ENCODE results near the gene RNFT2.

The RNFT2 gene

GRCh38 chr12:116849216-116849615 is 111.1 kb downstream of the RNFT2 start:
- Histone ChIP-seq H3K36me3 (ENCODE audit: insufficient read depth, low read length) (peaks cover 8% of the 10 kb centered on the region), H3K27me3 (ENCODE audit: insufficient read depth, low read length) (no peaks in the 10 kb centered on the region), H3K4me3 (ENCODE audit: low read length) (no peak overlapping the region), H2AFZ (ENCODE audit: low read depth, low read length) (no peak overlapping the region), H3K4me1 (ENCODE audit: insufficient read depth, low read length) (peaks cover 3% of the 10 kb centered on the region), H3K9me3 (ENCODE audit: low read length) (no peaks in the 10 kb centered on the region)

GRCh38 chr12:116852303-116852702 is 114.2 kb downstream of the RNFT2 start:
- H3K4me1 ChIP-seq (ENCODE audit: insufficient read depth, low read length), result peaks cover 3% of the 10 kb centered on the region
- no peaks in the 10 kb centered on the region for H3K9me3 ChIP-seq (ENCODE audit: low read length)
- no peak overlapping the region for H3K4me3 ChIP-seq (ENCODE audit: low read length)

GRCh38 chr12:116853507-116853906 is 115.4 kb downstream of the RNFT2 start:
- Histone ChIP-seq H3K4me1 (ENCODE audit: insufficient read depth, low read length) (peaks cover 9% of the 10 kb centered on the region), H3K4me3 (ENCODE audit: low read length) (no peak overlapping the region), H3K36me3 (ENCODE audit: insufficient read depth, low read length) (peaks cover 6% of the 10 kb centered on the region), H2AFZ (ENCODE audit: low read depth, low read length) (no peak overlapping the region), H3K9me3 (ENCODE audit: low read length) (no peaks in the 10 kb centered on the region), H3K27me3 (ENCODE audit: insufficient read depth, low read length) (no peaks in the 10 kb centered on the region)

More at GRCh38 chr12:116852303-116852702, 114.2 kb downstream of the RNFT2 start:
- H3K27me3 ChIP-seq (ENCODE audit: insufficient read depth, low read length), result no peaks in the 10 kb centered on the region
- no peak overlapping the region for H2AFZ ChIP-seq (ENCODE audit: low read depth, low read length)
- H3K36me3 ChIP-seq (ENCODE audit: insufficient read depth, low read length), result peaks cover 6% of the 10 kb centered on the region

GRCh38 chr12:116855744-116856470 is 117.8 kb downstream of the RNFT2 start:
- peaks cover 30% of the 10 kb centered on the region for H3K4me1 ChIP-seq (ENCODE audit: insufficient read depth, low read length)
- no peaks in the 10 kb centered on the region for H3K9me3 ChIP-seq (ENCODE audit: low read length)
- H3K4me3 ChIP-seq (ENCODE audit: low read length), result no peak overlapping the region
- H3K27me3 ChIP-seq (ENCODE audit: insufficient read depth, low read length), result no peaks in the 10 kb centered on the region
- H3K36me3 ChIP-seq (ENCODE audit: insufficient read depth, low read length), result peaks cover 2% of the 10 kb centered on the region
- H2AFZ ChIP-seq (ENCODE audit: low read depth, low read length), result no peak overlapping the region

GRCh38 chr12:116856729-116857128 is 118.6 kb downstream of the RNFT2 start:
- H3K36me3 ChIP-seq (ENCODE audit: insufficient read depth, low read length), result peaks cover 1% of the 10 kb centered on the region
- no peaks in the 10 kb centered on the region for H3K27me3 ChIP-seq (ENCODE audit: insufficient read depth, low read length)
- no peak overlapping the region for H3K4me3 ChIP-seq (ENCODE audit: low read length)

GRCh38 chr12:116859079-116859478 is 121.0 kb downstream of the RNFT2 start:
- no peak overlapping the region for H2AFZ ChIP-seq (ENCODE audit: low read depth, low read length)
- no peaks in the 10 kb centered on the region for H3K9me3 ChIP-seq (ENCODE audit: low read length)
- no peaks in the 10 kb centered on the region for H3K27me3 ChIP-seq (ENCODE audit: insufficient read depth, low read length)
- no peak overlapping the region for H3K4me3 ChIP-seq (ENCODE audit: low read length)
- H3K36me3 ChIP-seq (ENCODE audit: insufficient read depth, low read length), result no peaks in the 10 kb centered on the region
- H3K4me1 ChIP-seq (ENCODE audit: insufficient read depth, low read length), result peaks cover 37% of the 10 kb centered on the region

More at GRCh38 chr12:116856729-116857128, 118.6 kb downstream of the RNFT2 start:
- Histone ChIP-seq H3K4me1 (ENCODE audit: insufficient read depth, low read length) (peaks cover 37% of the 10 kb centered on the region), H2AFZ (ENCODE audit: low read depth, low read length) (no peak overlapping the region), H3K9me3 (ENCODE audit: low read length) (no peaks in the 10 kb centered on the region)

- peaks cover 37% of the 10 kb centered on the region for H3K4me1 ChIP-seq (ENCODE audit: insufficient read depth, low read length)
- H3K9me3 ChIP-seq (ENCODE audit: low read length), result no peaks in the 10 kb centered on the region
- no peak overlapping the region for H2AFZ ChIP-seq (ENCODE audit: low read depth, low read length)
- H3K36me3 ChIP-seq (ENCODE audit: insufficient read depth, low read length), result no peaks in the 10 kb centered on the region
- H3K4me3 ChIP-seq (ENCODE audit: low read length), result no peak overlapping the region
- no peaks in the 10 kb centered on the region for H3K27me3 ChIP-seq (ENCODE audit: insufficient read depth, low read length)
Measured at GRCh38 chr12:116860263-116860662, 122.1 kb downstream of the RNFT2 start.

GRCh38 chr12:116861320-116861719 is 123.2 kb downstream of the RNFT2 start:
- peaks cover 37% of the 10 kb centered on the region for H3K4me1 ChIP-seq (ENCODE audit: insufficient read depth, low read length)
- H3K27me3 ChIP-seq (ENCODE audit: insufficient read depth, low read length), result no peaks in the 10 kb centered on the region
- H3K36me3 ChIP-seq (ENCODE audit: insufficient read depth, low read length), result no peaks in the 10 kb centered on the region
- H2AFZ ChIP-seq (ENCODE audit: low read depth, low read length), result peak overlapping the region; percentile 69
- H3K9me3 ChIP-seq (ENCODE audit: low read length), result no peaks in the 10 kb centered on the region
- no peak overlapping the region for H3K4me3 ChIP-seq (ENCODE audit: low read length)

GRCh38 chr12:116862167-116862566 is 124.1 kb downstream of the RNFT2 start:
- no peaks in the 10 kb centered on the region for H3K36me3 ChIP-seq (ENCODE audit: insufficient read depth, low read length)
- no peaks in the 10 kb centered on the region for H3K27me3 ChIP-seq (ENCODE audit: insufficient read depth, low read length)
- H3K4me3 ChIP-seq (ENCODE audit: low read length), result no peak overlapping the region
- H2AFZ ChIP-seq (ENCODE audit: low read depth, low read length), result peak overlapping the region; percentile 69
- H3K4me1 ChIP-seq (ENCODE audit: insufficient read depth, low read length), result peaks cover 37% of the 10 kb centered on the region
- no peaks in the 10 kb centered on the region for H3K9me3 ChIP-seq (ENCODE audit: low read length)

- no peaks in the 10 kb centered on the region for H3K36me3 ChIP-seq (ENCODE audit: insufficient read depth, low read length)
- no peak overlapping the region for H2AFZ ChIP-seq (ENCODE audit: low read depth, low read length)
- H3K27me3 ChIP-seq (ENCODE audit: insufficient read depth, low read length), result peaks cover 2% of the 10 kb centered on the region
- no peak overlapping the region for H3K4me3 ChIP-seq (ENCODE audit: low read length)
- H3K9me3 ChIP-seq (ENCODE audit: low read length), result no peaks in the 10 kb centered on the region
- H3K4me1 ChIP-seq (ENCODE audit: insufficient read depth, low read length), result peaks cover 34% of the 10 kb centered on the region
Measured at GRCh38 chr12:116863275-116863767, 125.2 kb downstream of the RNFT2 start.

GRCh38 chr12:116864371-116865160 is 126.5 kb downstream of the RNFT2 start:
- no peaks in the 10 kb centered on the region for H3K36me3 ChIP-seq (ENCODE audit: insufficient read depth, low read length)
- no peak overlapping the region for H2AFZ ChIP-seq (ENCODE audit: low read depth, low read length)
- H3K27me3 ChIP-seq (ENCODE audit: insufficient read depth, low read length), result peaks cover 6% of the 10 kb centered on the region
- H3K9me3 ChIP-seq (ENCODE audit: low read length), result no peaks in the 10 kb centered on the region
- H3K4me3 ChIP-seq (ENCODE audit: low read length), result no peak overlapping the region
- peaks cover 22% of the 10 kb centered on the region for H3K4me1 ChIP-seq (ENCODE audit: insufficient read depth, low read length)

- H3K36me3 ChIP-seq (ENCODE audit: insufficient read depth, low read length), result no peaks in the 10 kb centered on the region
- H3K4me1 ChIP-seq (ENCODE audit: insufficient read depth, low read length), result no peaks in the 10 kb centered on the region
- H2AFZ ChIP-seq (ENCODE audit: low read depth, low read length), result no peak overlapping the region
- H3K27me3 ChIP-seq (ENCODE audit: insufficient read depth, low read length), result peaks cover 6% of the 10 kb centered on the region
- H3K9me3 ChIP-seq (ENCODE audit: low read length), result no peaks in the 10 kb centered on the region
- no peak overlapping the region for H3K4me3 ChIP-seq (ENCODE audit: low read length)
Measured at GRCh38 chr12:116867523-116867922, 129.4 kb downstream of the RNFT2 start.

GRCh38 chr12:116870306-116870705 is 132.2 kb downstream of the RNFT2 start:
- Histone ChIP-seq H3K4me3 (ENCODE audit: low read length) (no peak overlapping the region), H3K9me3 (ENCODE audit: low read length) (peaks cover 3% of the 10 kb centered on the region), H3K4me1 (ENCODE audit: insufficient read depth, low read length) (no peaks in the 10 kb centered on the region), H2AFZ (ENCODE audit: low read depth, low read length) (no peak overlapping the region), H3K27me3 (ENCODE audit: insufficient read depth, low read length) (peaks cover 9% of the 10 kb centered on the region), H3K36me3 (ENCODE audit: insufficient read depth, low read length) (no peaks in the 10 kb centered on the region)

Measured in neuron (in vitro differentiated cells).